Muscle layer of duodenum (tissue), 2 donors: ENCODE results near the gene TMTC2.
A peak's percentile ranks its signal among the peaks of the same experiment; 100 is the strongest.

Experiments used
- H3K27ac ChIP-seq: one replicate; pipeline ENCODE4 v1.7.0; 2013; ENCODE audit warnings: mild to moderate bottlenecking, low read length
- H3K27me3 ChIP-seq: one replicate; pipeline ENCODE4 v1.7.0; 2013; ENCODE audit warnings: low read depth, mild to moderate bottlenecking, control low read depth, low read length
- H3K36me3 ChIP-seq, 2 donors: one replicate each; pipeline ENCODE4 v1.7.0; 2013; ENCODE audit warnings: low read length in 2 of 2, control low read depth in 1 of 2, mild to moderate bottlenecking in 1 of 2; ENCODE audit not compliant: insufficient read depth in 2 of 2, control insufficient read depth in 1 of 2
- H3K4me1 ChIP-seq, 2 donors: one replicate each; pipeline ENCODE4 v1.7.0; 2013; ENCODE audit warnings: low read length in 2 of 2, mild to moderate bottlenecking in 2 of 2, control low read depth in 1 of 2, moderate library complexity in 1 of 2; ENCODE audit not compliant: insufficient read depth in 2 of 2, control insufficient read depth in 1 of 2
- H3K4me3 ChIP-seq, 2 donors: one replicate each; pipeline ENCODE4 v1.7.0; 2013; ENCODE audit warnings: low read length in 2 of 2, low read depth in 1 of 2, mild to moderate bottlenecking in 1 of 2
- H3K9me3 ChIP-seq, 2 donors: one replicate each; pipeline ENCODE4 v1.7.0; 2013; ENCODE audit warnings: low read length in 2 of 2, control low read depth in 1 of 2, mild to moderate bottlenecking in 1 of 2; ENCODE audit not compliant: control insufficient read depth in 1 of 2
- donor health status: healthy.

TMTC2 gene

DNA sequence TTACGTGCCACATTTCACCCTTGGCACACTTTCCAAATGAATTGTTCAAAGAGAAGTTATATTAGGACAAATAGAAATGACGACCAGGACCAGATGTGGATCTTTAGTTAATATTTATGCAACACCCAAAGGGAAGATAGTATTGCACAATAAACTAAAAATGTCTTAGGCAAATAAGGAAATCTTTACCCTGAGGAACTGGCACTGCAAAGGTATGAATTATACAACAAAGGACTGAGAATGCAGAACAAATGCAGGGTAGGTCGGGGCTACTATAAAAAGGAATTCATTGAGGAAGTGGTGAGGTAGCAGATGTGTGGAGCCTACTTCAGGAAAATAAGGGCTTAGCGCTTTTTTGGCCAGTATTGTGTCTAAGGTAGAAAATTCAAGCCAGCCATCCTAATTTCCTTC is 3.9 kb upstream of the TMTC2 start:
- Histone ChIP-seq H3K36me3 (no peaks in the 10 kb centered on the region), H3K27ac (no peak overlapping the region), H3K4me3 (no peak overlapping the region), H3K27me3 (no peaks in the 10 kb centered on the region), H3K9me3 (no peaks in the 10 kb centered on the region), H3K4me1 (peaks cover 0 to 11% of the 10 kb centered on the region in 2 donors)

DNA sequence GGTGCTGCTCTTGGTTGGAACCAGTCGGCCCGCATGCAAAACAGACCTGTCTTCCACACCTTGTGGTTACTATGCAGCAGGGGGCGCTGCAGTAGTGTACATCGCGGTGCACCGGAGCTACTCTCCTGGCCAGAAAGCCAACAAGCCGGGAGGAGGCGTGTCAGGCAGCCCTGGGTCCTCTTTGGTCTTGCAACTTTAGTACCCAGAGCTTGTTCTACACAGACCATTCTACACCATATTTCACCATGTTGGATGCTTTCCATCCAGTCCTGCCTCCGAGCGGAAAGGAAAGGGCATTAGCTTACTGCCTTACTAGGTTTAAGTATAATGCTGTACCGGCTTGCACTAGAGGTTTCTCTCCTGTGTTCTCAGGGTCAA is 927 bp upstream of the TMTC2 start:
- Histone ChIP-seq H3K27ac (peak overlapping the region; percentile 99), H3K36me3 (no peaks in the 10 kb centered on the region), H3K4me1 (peaks cover 0 to 20% of the 10 kb centered on the region in 2 donors), H3K27me3 (no peaks in the 10 kb centered on the region), H3K9me3 (no peaks in the 10 kb centered on the region), H3K4me3 (peak overlapping the region; percentile 99 to 100)

DNA sequence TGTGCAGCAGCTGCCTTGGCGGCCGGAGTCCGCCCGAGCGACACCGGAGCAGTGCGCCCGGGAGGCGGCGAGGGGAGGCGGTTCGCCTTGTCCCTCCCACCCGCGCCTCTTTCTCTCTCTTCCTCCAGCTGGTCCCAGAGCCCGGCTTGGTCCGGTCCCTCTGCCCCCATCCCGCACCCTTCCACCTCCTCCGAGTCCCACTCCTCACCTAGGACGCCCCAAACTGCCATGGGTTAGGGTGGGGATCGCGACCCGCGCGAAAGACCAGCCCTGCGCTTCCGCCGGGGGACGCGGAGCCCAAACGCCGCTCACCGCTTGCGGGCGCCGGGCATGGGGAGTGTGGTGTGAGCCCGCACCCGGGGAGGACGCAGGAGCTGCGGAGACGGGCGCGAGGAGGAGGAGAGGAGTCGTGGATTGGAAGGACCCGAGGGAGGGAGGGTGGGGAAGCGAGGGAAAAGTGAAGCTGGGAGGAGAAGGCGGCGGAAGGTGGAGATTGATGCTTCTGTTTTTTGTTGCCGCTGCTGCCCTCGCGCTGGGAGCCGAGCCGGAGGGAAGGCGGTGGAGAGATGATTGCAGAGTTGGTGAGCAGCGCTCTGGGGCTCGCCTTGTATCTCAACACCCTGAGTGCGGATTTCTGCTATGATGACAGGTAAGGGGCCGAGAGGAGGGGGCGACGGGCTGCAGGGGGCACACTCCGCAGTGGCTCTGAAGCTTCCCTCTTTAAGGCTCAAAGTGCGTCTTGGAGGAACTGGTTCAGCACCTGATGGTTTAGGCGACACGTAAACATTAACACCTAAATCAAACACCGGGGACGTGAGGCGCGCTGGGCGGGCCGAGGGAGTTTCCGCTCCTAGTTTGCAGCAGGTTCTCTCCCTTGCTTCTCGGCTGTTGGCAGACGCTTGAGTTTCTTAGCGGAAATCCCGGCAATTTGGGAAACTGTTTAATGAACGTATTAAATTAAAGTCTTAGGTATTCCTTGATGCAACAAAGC is 610 bp downstream of the TMTC2 start:
- Histone ChIP-seq H3K36me3 (no peaks in the 10 kb centered on the region), H3K27me3 (no peaks in the 10 kb centered on the region), H3K27ac (peak overlapping the region; percentile 84), H3K4me3 (peak overlapping the region; percentile 99 to 100), H3K9me3 (no peaks in the 10 kb centered on the region), H3K4me1 (peaks cover 0 to 21% of the 10 kb centered on the region in 2 donors)

GRCh38 chr12:82688035-82688501 is 1.4 kb downstream of the TMTC2 start:
- no peaks in the 10 kb centered on the region for H3K36me3 ChIP-seq
- H3K4me1 ChIP-seq = peaks cover 0 to 17% of the 10 kb centered on the region in 2 donors
- H3K27ac ChIP-seq = peak overlapping the region; percentile 84
- peak overlapping the region; percentile 99 to 100 for H3K4me3 ChIP-seq
- no peaks in the 10 kb centered on the region for H3K27me3 ChIP-seq
- no peaks in the 10 kb centered on the region for H3K9me3 ChIP-seq

DNA sequence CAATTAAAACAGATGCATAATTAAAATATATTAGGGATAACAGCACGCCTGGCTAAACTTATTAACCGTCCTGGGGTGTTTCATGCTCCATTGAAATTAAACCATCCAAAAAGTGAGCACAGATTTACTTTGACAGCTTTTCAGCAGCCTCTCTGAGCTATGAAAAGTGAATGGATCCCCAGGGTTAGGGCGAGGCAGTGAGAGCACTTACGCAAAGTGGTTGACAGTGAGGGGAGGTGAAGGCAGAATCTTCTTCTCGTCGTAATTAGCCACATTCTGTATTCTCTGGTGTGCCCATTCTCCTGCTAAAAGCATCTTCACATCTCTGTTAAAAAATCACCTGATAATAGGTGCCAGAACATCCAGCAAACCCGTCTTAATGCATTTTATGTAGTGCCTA is 1.9 kb downstream of the TMTC2 start:
- no peaks in the 10 kb centered on the region for H3K36me3 ChIP-seq
- peak overlapping the region; percentile 99 to 100 for H3K4me3 ChIP-seq
- peaks cover 0 to 17% of the 10 kb centered on the region in 2 donors for H3K4me1 ChIP-seq
- H3K9me3 ChIP-seq = no peaks in the 10 kb centered on the region
- H3K27me3 ChIP-seq = no peaks in the 10 kb centered on the region
- H3K27ac ChIP-seq = peak overlapping the region; percentile 84

DNA sequence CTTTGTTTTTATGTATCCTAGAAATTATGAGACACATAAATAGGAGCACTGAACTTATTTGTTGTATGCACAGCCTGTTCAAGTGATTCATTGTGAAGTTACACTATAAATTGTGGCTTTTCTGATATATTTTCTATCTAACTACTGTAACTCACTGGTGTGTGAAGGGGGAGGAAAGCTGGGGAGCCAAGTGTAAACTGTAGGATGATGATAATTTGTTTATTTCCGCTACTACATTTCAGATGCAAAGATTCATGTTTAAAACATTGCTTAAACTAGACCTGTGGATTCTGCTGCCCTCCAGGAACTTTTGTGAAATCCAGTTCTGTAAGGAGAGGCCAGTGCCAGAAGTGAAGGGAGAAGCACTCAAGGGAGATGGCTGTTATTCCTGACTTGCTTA is 3.3 kb downstream of the TMTC2 start:
- Histone ChIP-seq H3K4me1 (peaks cover 0 to 17% of the 10 kb centered on the region in 2 donors), H3K9me3 (no peaks in the 10 kb centered on the region), H3K27me3 (no peaks in the 10 kb centered on the region), H3K4me3 (peak overlapping the region; percentile 21 to 99), H3K36me3 (no peaks in the 10 kb centered on the region), H3K27ac (no peak overlapping the region)

GRCh38 chr12:82691513-82691912 is 4.8 kb downstream of the TMTC2 start:
- Histone ChIP-seq H3K27ac (no peak overlapping the region), H3K4me3 (no peak overlapping the region), H3K36me3 (no peaks in the 10 kb centered on the region)

GRCh38 chr12:82694276-82694675 is 7.6 kb downstream of the TMTC2 start:
- Histone ChIP-seq H3K9me3 (no peaks in the 10 kb centered on the region), H3K4me1 (peaks cover 0 to 27% of the 10 kb centered on the region in 2 donors), H3K36me3 (no peaks in the 10 kb centered on the region), H3K27ac (no peak overlapping the region), H3K27me3 (no peaks in the 10 kb centered on the region), H3K4me3 (no peak overlapping the region)

More at GRCh38 chr12:82691513-82691912, 4.8 kb downstream of the TMTC2 start:
- H3K9me3 ChIP-seq = no peaks in the 10 kb centered on the region
- no peaks in the 10 kb centered on the region for H3K27me3 ChIP-seq
- H3K4me1 ChIP-seq = peaks cover 0 to 27% of the 10 kb centered on the region in 2 donors

GRCh38 chr12:82694970-82695369 is 8.3 kb downstream of the TMTC2 start:
- no peaks in the 10 kb centered on the region for H3K27me3 ChIP-seq
- H3K4me1 ChIP-seq = peaks cover 0 to 25% of the 10 kb centered on the region in 2 donors
- H3K27ac ChIP-seq = no peak overlapping the region
- H3K36me3 ChIP-seq = no peaks in the 10 kb centered on the region
- H3K9me3 ChIP-seq = no peaks in the 10 kb centered on the region
- no peak overlapping the region for H3K4me3 ChIP-seq

GRCh38 chr12:82695531-82695930 is 8.8 kb downstream of the TMTC2 start:
- Histone ChIP-seq H3K4me3 (no peak overlapping the region), H3K27ac (no peak overlapping the region), H3K27me3 (no peaks in the 10 kb centered on the region), H3K9me3 (no peaks in the 10 kb centered on the region), H3K36me3 (no peaks in the 10 kb centered on the region), H3K4me1 (peaks cover 0 to 22% of the 10 kb centered on the region in 2 donors)

- no peaks in the 10 kb centered on the region for H3K27me3 ChIP-seq
- no peaks in the 10 kb centered on the region for H3K36me3 ChIP-seq
- H3K4me3 ChIP-seq = no peak overlapping the region
- no peaks in the 10 kb centered on the region for H3K9me3 ChIP-seq
- H3K4me1 ChIP-seq = peaks cover 0 to 22% of the 10 kb centered on the region in 2 donors
- H3K27ac ChIP-seq = no peak overlapping the region
Measured at GRCh38 chr12:82696543-82696942, 9.8 kb downstream of the TMTC2 start.
